SK-N-SH treated with all-trans-retinoic acid at 6 μM for 48 hours (cell line): Measurements from ENCODE around the gene TAF15.

Source experiments
- ATAC-seq: fragments of 200-7000 bp; cut with Tn5 transposase; 3 replicates; pipeline ENCODE4 v1.9.1; 2020; ENCODE audit warnings: mild to moderate bottlenecking, moderate library complexity
- ARNTL ChIP-seq: fragments of 450-650 bp; formaldehyde crosslinking; IDR thresholded peaks from 2 replicates; pipeline ENCODE4 v1.5.0; 2020; ENCODE audit warnings: low read depth, mild to moderate bottlenecking, moderate library complexity, borderline replicate concordance
- CREB5 ChIP-seq: fragments of 250-450 bp; sonication (Bioruptor Pico); IDR thresholded peaks from 2 replicates; pipeline ENCODE4 v1.5.1; 2020; ENCODE audit warnings: low read depth, mild to moderate bottlenecking, moderate library complexity
- CSDC2 ChIP-seq: fragments of 250-450 bp; sonication (Bioruptor Pico); IDR thresholded peaks from 2 replicates; pipeline ENCODE4 v1.5.0; 2020; ENCODE audit warnings: mild to moderate bottlenecking, moderate library complexity
- ESRRG ChIP-seq: fragments of 250-450 bp; sonication (Bioruptor Pico); IDR thresholded peaks from 2 replicates; pipeline ENCODE4 v1.6.1; 2021; ENCODE audit warnings: mild to moderate bottlenecking
- GLIS3 ChIP-seq: fragments of 250-450 bp; sonication (Bioruptor Pico); IDR thresholded peaks from 2 replicates; pipeline ENCODE4 v1.5.0; 2020; ENCODE audit warnings: mild to moderate bottlenecking, moderate library complexity
- ISL1 ChIP-seq: fragments of 250-450 bp; sonication (Bioruptor Pico); IDR thresholded peaks from 2 replicates; pipeline ENCODE4 v2.1.2; 2022; ENCODE audit warnings: mild to moderate bottlenecking, moderate library complexity
- OSR1 ChIP-seq: fragments of 250-450 bp; sonication (Bioruptor Pico); IDR thresholded peaks from 2 replicates; pipeline ENCODE4 v1.8.0; 2022; ENCODE audit warnings: moderate library complexity, mild to moderate bottlenecking, inconsistent platforms
- POU6F1 ChIP-seq: fragments of 250-450 bp; sonication (Bioruptor Pico); IDR thresholded peaks from 2 replicates; pipeline ENCODE4 v1.8.0; 2021; ENCODE audit warnings: low read depth, mild to moderate bottlenecking, moderate library complexity, borderline replicate concordance
- PPARA ChIP-seq: fragments of 250-450 bp; sonication (Bioruptor Pico); IDR thresholded peaks from 2 replicates; pipeline ENCODE4 v1.5.0; 2020; ENCODE audit warnings: mild to moderate bottlenecking, borderline replicate concordance
- RARB ChIP-seq: fragments of 250-450 bp; sonication (Bioruptor Pico); IDR thresholded peaks from 2 replicates; pipeline ENCODE4 v1.8.0; 2021; ENCODE audit warnings: mild to moderate bottlenecking, moderate library complexity
- SNAI2 ChIP-seq: fragments of 250-450 bp; sonication (Bioruptor Pico); IDR thresholded peaks from 2 replicates; pipeline ENCODE4 v1.5.0; 2020; ENCODE audit warnings: mild to moderate bottlenecking, moderate library complexity
- TCF4 ChIP-seq: fragments of 250-450 bp; sonication (Bioruptor Pico); IDR thresholded peaks from 2 replicates; pipeline ENCODE4 v1.8.0; 2021; ENCODE audit warnings: mild to moderate bottlenecking, moderate library complexity, borderline replicate concordance
- TOX ChIP-seq: fragments of 250-450 bp; sonication (Bioruptor Pico); IDR thresholded peaks from 2 replicates; pipeline ENCODE4 v1.8.0; 2021; ENCODE audit warnings: mild to moderate bottlenecking, moderate library complexity, borderline replicate concordance
- TSHZ2 ChIP-seq: fragments of 250-450 bp; sonication (Bioruptor Pico); IDR thresholded peaks from 2 replicates; pipeline ENCODE4 v1.5.0; 2020; ENCODE audit warnings: mild to moderate bottlenecking, moderate library complexity
- ZC3H10 ChIP-seq: fragments of 250-450 bp; sonication (Bioruptor Pico); IDR thresholded peaks from 2 replicates; pipeline ENCODE4 v1.5.1; 2021; ENCODE audit warnings: mild to moderate bottlenecking, moderate library complexity
- ZFP3 ChIP-seq: fragments of 250-450 bp; sonication (Bioruptor Pico); IDR thresholded peaks from 2 replicates; pipeline ENCODE4 v1.5.0; 2020; ENCODE audit warnings: mild to moderate bottlenecking, moderate library complexity
- ZFP30 ChIP-seq: fragments of 450-650 bp; formaldehyde crosslinking; IDR thresholded peaks from 2 replicates; pipeline ENCODE4 v1.5.0; 2022; ENCODE audit warnings: mild to moderate bottlenecking, moderate library complexity
- ZNF565 ChIP-seq: fragments of 450-650 bp; formaldehyde crosslinking; conservative IDR thresholded peaks from 2 replicates; pipeline ENCODE4 v1.5.0; 2020; ENCODE audit warnings: low read depth, mild to moderate bottlenecking, moderate library complexity
- ZNF8 ChIP-seq: fragments of 450-650 bp; formaldehyde crosslinking; IDR thresholded peaks from 2 replicates; pipeline ENCODE4 v1.5.0; 2020; ENCODE audit warnings: mild to moderate bottlenecking, moderate library complexity
- TF ChIP-seq, protein P1 (sequence below): fragments of 250-450 bp; sonication (Bioruptor Pico); IDR thresholded peaks from 2 replicates; pipeline ENCODE4 v1.5.1; 2021; ENCODE audit warnings: mild to moderate bottlenecking, moderate library complexity

TAF15 gene

GRCh38 chr17:35841505-35841904, 32.2 kb downstream of the TAF15 start:
- no peak for TF ChIP-seq TSHZ2
- TF ChIP-seq GLIS3 (CRISPR knock-in tag): no peak
- TF ChIP-seq ZNF8 (CRISPR knock-in tag): no peak
- no peak for TF ChIP-seq ZC3H10 (CRISPR knock-in tag)
- TF ChIP-seq ZNF565 (CRISPR knock-in tag): no peak
- ATAC-seq: no peak; the same call in 2 of the 3 replicates

- no peak for ATAC-seq
- TF ChIP-seq ZFP30 (CRISPR knock-in tag) (no peak), SNAI2 (CRISPR knock-in tag) (no peak), GLIS3 (CRISPR knock-in tag) (no peak), RARB (CRISPR knock-in tag) (no peak), ZNF565 (CRISPR knock-in tag) (no peak), ZC3H10 (CRISPR knock-in tag) (no peak), CREB5 (CRISPR knock-in tag) (no peak), PPARA (no peak), OSR1 (CRISPR knock-in tag) (no peak), ISL1 (no peak), CSDC2 (CRISPR knock-in tag) (no peak), TSHZ2 (no peak), TOX (CRISPR knock-in tag) (no peak), POU6F1 (CRISPR knock-in tag) (no peak), TCF4 (CRISPR knock-in tag) (no peak), ZFP3 (CRISPR knock-in tag) (no peak), ARNTL (no peak), ZNF8 (CRISPR knock-in tag) (no peak), ESRRG (CRISPR knock-in tag) (no peak)
- TF ChIP-seq, protein P1, sequence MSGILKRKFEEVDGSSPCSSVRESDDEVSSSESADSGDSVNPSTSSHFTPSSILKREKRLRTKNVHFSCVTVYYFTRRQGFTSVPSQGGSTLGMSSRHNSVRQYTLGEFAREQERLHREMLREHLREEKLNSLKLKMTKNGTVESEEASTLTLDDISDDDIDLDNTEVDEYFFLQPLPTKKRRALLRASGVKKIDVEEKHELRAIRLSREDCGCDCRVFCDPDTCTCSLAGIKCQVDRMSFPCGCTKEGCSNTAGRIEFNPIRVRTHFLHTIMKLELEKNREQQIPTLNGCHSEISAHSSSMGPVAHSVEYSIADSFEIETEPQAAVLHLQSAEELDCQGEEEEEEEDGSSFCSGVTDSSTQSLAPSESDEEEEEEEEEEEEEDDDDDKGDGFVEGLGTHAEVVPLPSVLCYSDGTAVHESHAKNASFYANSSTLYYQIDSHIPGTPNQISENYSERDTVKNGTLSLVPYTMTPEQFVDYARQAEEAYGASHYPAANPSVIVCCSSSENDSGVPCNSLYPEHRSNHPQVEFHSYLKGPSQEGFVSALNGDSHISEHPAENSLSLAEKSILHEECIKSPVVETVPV (CRISPR knock-in tag): no peak
- TF ChIP-seq, all 23 proteins: peak for 0
Measured at GRCh38 chr17:35842239-35842638, 33.0 kb downstream of the TAF15 start.

DNA sequence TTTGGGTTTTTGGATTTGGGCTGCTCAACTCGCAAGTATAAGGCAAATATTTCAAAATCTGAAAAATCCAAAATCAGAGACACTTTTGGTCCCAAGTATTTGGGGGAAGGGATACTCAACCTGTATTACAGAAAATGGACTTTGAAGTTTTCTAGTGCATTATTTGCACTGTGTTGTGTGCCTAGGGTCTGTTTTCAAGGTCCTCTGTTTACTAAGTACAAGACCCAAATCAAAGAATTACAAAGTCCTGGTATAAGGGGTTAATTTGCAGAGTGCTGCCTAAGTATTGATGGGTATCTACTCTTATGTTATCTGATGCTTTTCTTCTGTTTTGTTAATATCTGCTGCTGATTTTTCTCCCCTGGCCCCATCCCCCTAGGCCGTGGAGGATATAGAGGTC, 34.4 kb downstream of the TAF15 start:
- TF ChIP-seq POU6F1 (CRISPR knock-in tag): no peak
- no peak for TF ChIP-seq ZNF565 (CRISPR knock-in tag)
- ATAC-seq: no peak
